Neuronal stem cell (in vitro differentiated cells): ENCODE data around the gene DOCK11.
A peak's percentile ranks its signal among the peaks of the same experiment; 100 is the strongest.

Experiments
- DNase-seq: peaks from one replicate; pipeline ENCODE4 v3.0.0-alpha.2; 2013; ENCODE audit warnings: low spot score
- H2AFZ ChIP-seq: one replicate; pipeline ENCODE4 v1.6.1; 2013; ENCODE audit warnings: mild to moderate bottlenecking, low read length, inconsistent platforms
- H2AK5ac ChIP-seq: 2 replicates; pipeline ENCODE4 v1.6.1; 2013; ENCODE audit warnings: low read depth, mild to moderate bottlenecking, inconsistent platforms, low read length, moderate library complexity, mixed read lengths
- H2BK120ac ChIP-seq: 2 replicates; pipeline ENCODE4 v1.6.1; 2013; ENCODE audit warnings: low read depth, mild to moderate bottlenecking, inconsistent platforms, low read length, moderate library complexity, mixed read lengths
- H2BK12ac ChIP-seq: one replicate; pipeline ENCODE4 v1.6.1; 2013; ENCODE audit warnings: low read length, inconsistent platforms
- H2BK15ac ChIP-seq: 2 replicates; pipeline ENCODE4 v1.6.1; 2013; ENCODE audit warnings: mild to moderate bottlenecking, low read length, inconsistent platforms, mixed read lengths
- H2BK5ac ChIP-seq: one replicate; pipeline ENCODE4 v1.6.1; 2013; ENCODE audit warnings: inconsistent platforms, mild to moderate bottlenecking, low read length, moderate library complexity
- H3K14ac ChIP-seq: one replicate; pipeline ENCODE4 v1.6.1; 2013; ENCODE audit warnings: low read length, inconsistent platforms
- H3K18ac ChIP-seq: 2 replicates; pipeline ENCODE4 v1.6.1; 2013; ENCODE audit warnings: low read length, inconsistent platforms
- H3K23ac ChIP-seq: 2 replicates; pipeline ENCODE4 v1.6.1; 2013; ENCODE audit warnings: low read depth, mild to moderate bottlenecking, mixed read lengths, low read length, inconsistent platforms; ENCODE audit not compliant: poor library complexity
- H3K27ac ChIP-seq: replicated peaks from 3 replicates; pipeline ENCODE4 v1.5.1; 2013; ENCODE audit warnings: low read length, inconsistent platforms
- H3K27me3 ChIP-seq, 3 experiments: 2 replicates each; pipeline ENCODE4 v1.6.1; 2013; ENCODE audit warnings: low read length in 3 of 3, mild to moderate bottlenecking in 2 of 3, inconsistent platforms in 1 of 3, low read depth in 1 of 3, mixed read lengths in 1 of 3, moderate library complexity in 1 of 3; ENCODE audit not compliant: control insufficient read depth in 3 of 3, insufficient read depth in 3 of 3
- H3K36me3 ChIP-seq, 2 donors: replicated peaks in 1 of 2; 2 replicates each; pipeline ENCODE4 v1.6.1; 2013; ENCODE audit warnings: low read length in 2 of 2; ENCODE audit not compliant: control insufficient read depth in 2 of 2, insufficient read depth in 2 of 2
- H3K4ac ChIP-seq: 2 replicates; pipeline ENCODE4 v1.6.1; 2013; ENCODE audit warnings: inconsistent platforms, mild to moderate bottlenecking, low read length, moderate library complexity
- H3K4me1 ChIP-seq, 2 donors: 1 replicate in 1 of 2; 2 replicates in 1 of 2; pipeline ENCODE4 v1.6.1; 2013; ENCODE audit warnings: low read length in 2 of 2, low read depth in 1 of 2; ENCODE audit not compliant: control insufficient read depth in 2 of 2, insufficient read depth in 1 of 2
- H3K4me2 ChIP-seq: one replicate; pipeline ENCODE4 v1.6.1; 2013; ENCODE audit warnings: mild to moderate bottlenecking, low read length, inconsistent platforms; ENCODE audit not compliant: insufficient read depth, poor library complexity, severe bottlenecking
- H3K4me3 ChIP-seq, 2 donors: 2 replicates each; pipeline ENCODE4 v1.5.1; 2013; ENCODE audit warnings: low read length in 2 of 2, mild to moderate bottlenecking in 2 of 2, inconsistent platforms in 1 of 2, moderate library complexity in 1 of 2
- H3K79me1 ChIP-seq: one replicate; pipeline ENCODE4 v1.6.1; 2013; ENCODE audit warnings: low read depth, mild to moderate bottlenecking, inconsistent platforms, low read length, moderate library complexity
- H3K9ac ChIP-seq: one replicate; pipeline ENCODE4 v1.6.1; 2013; ENCODE audit warnings: mild to moderate bottlenecking, low read depth, low read length, inconsistent platforms; ENCODE audit not compliant: poor library complexity
- H3K9me3 ChIP-seq, 2 donors: replicated peaks in 1 of 2; 2 replicates each; pipeline versions ENCODE3 to v1.6.1; 2013; ENCODE audit warnings: low read length in 2 of 2, mild to moderate bottlenecking in 2 of 2, inconsistent platforms in 1 of 2, low read depth in 1 of 2, mixed read lengths in 1 of 2, moderate library complexity in 1 of 2; ENCODE audit not compliant: control insufficient read depth in 2 of 2, insufficient read depth in 1 of 2
- H4K8ac ChIP-seq: one replicate; pipeline ENCODE4 v1.6.1; 2013; ENCODE audit warnings: low read depth, mild to moderate bottlenecking, inconsistent platforms, low read length, moderate library complexity
- H4K91ac ChIP-seq: one replicate; pipeline ENCODE4 v1.6.1; 2013; ENCODE audit warnings: low read length, low read depth, mild to moderate bottlenecking, inconsistent platforms; ENCODE audit not compliant: poor library complexity
- WGBS, 2 donors: extraction: QIAGEN DNeasy Blood & Tissue Kit; methylation state at CpG; one replicate each; pipeline ENCODE4 v1.1.7; 2013; ENCODE audit warnings: missing lambda C conversion rate in 2 of 2, mixed read lengths in 1 of 2; ENCODE audit not compliant: insufficient read length in 2 of 2, insufficient replicate concordance in 1 of 2; ENCODE audit errors: extremely low coverage in 2 of 2; 5-methylcytosine and 5-hydroxymethylcytosine counted together

DOCK11 gene

DNA sequence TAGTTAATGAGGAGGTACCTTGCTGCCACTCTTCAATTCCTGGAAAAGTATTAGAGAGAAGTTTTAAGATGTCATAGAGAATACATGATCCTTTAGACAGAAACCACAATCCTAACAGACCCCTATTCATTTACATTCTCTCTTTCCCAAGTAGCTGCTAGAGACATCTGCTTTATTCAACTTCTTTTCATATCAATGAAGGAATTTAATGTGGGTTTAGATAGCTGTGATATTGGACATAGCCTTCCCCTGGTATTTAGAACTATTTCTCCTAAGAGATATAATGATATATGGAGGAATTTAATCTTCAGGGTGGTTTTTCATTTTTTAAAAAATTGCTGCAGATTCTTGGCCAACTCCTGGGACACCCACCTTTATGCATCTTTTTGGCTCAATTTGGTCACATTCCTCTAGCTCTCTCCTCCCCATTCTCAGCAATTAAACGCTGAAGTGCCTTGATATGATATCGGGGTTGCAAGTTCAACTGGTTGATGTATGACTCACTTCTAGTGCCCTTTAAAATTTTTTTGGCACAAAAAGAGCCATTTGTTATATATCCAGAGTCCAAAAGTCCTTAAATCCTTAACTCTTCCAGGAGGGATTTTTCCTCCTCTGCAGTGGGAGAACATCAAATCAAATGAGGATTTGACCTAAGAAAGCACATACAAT, 57.6 kb downstream of the DOCK11 start:
- no peaks in the 10 kb centered on the region for H3K9me3 ChIP-seq
- H2AK5ac ChIP-seq, result no peak overlapping the region
- no peak overlapping the region for H3K4me2 ChIP-seq
- no peak overlapping the region for H4K8ac ChIP-seq
- H2AFZ ChIP-seq, result no peak overlapping the region
- H3K9ac ChIP-seq, result no peak overlapping the region
- H3K36me3 ChIP-seq, result peaks cover 0 to 2% of the 10 kb centered on the region in 2 donors
- no peak overlapping the region for H3K23ac ChIP-seq
- no peak overlapping the region for H3K4me3 ChIP-seq
- no peak overlapping the region for H2BK15ac ChIP-seq
- no peak overlapping the region for H2BK12ac ChIP-seq
- H2BK5ac ChIP-seq, result no peak overlapping the region
- H3K4ac ChIP-seq, result no peak overlapping the region
- H3K27ac ChIP-seq, result no peak overlapping the region
- no peaks in the 10 kb centered on the region for H3K79me1 ChIP-seq
- H3K18ac ChIP-seq, result no peak overlapping the region
- no CpG with 5 or more reads among the region's 2 CpGs for WGBS, 2 donors
- no peak overlapping the region for H2BK120ac ChIP-seq
- H3K4me1 ChIP-seq, result no peaks in the 10 kb centered on the region
- H3K27me3 ChIP-seq, result no peaks in the 10 kb centered on the region
- no peak for DNase-seq
- no peak overlapping the region for H4K91ac ChIP-seq
- no peak overlapping the region for H3K14ac ChIP-seq

DNA sequence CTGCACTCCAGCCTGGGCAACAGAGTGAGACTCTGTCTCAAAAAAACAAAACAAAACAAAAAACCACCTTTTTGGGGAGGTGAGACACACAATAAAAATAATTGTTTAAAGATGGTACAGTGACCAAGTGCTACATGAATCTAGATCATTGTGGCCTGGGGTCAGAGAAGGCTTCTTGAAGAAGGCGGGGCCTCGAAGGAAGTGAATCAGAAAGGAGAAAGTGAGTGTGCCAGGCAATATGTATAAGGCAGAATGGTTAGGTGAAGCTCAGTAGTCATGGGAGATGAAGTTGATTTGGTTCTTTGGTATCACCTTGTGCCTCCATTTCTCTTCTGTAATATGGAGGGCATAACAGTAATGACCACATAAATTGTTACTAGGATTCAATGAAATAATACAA, 58.9 kb downstream of the DOCK11 start:
- no peaks in the 10 kb centered on the region for H3K36me3 ChIP-seq
- H3K23ac ChIP-seq, result no peak overlapping the region
- no peaks in the 10 kb centered on the region for H3K79me1 ChIP-seq
- no peak overlapping the region for H4K8ac ChIP-seq
- no peaks in the 10 kb centered on the region for H3K27me3 ChIP-seq
- H2BK5ac ChIP-seq, result no peak overlapping the region
- no peak overlapping the region for H3K18ac ChIP-seq
- no peak overlapping the region for H2BK120ac ChIP-seq
- no peak overlapping the region for H2BK15ac ChIP-seq
- no peak overlapping the region for H3K4ac ChIP-seq
- whole genome bisulfite sequencing, 2 donors, result no CpG with 5 or more reads among the region's 2 CpGs
- no peaks in the 10 kb centered on the region for H3K4me1 ChIP-seq
- H2AK5ac ChIP-seq, result no peak overlapping the region
- no peak overlapping the region for H3K4me2 ChIP-seq
- no peak overlapping the region for H3K27ac ChIP-seq
- no peak overlapping the region for H4K91ac ChIP-seq
- H3K9ac ChIP-seq, result no peak overlapping the region
- no peak overlapping the region for H3K14ac ChIP-seq
- no peak overlapping the region for H2BK12ac ChIP-seq
- no peak for DNase-seq
- H3K9me3 ChIP-seq, result no peaks in the 10 kb centered on the region
- H2AFZ ChIP-seq, result no peak overlapping the region
- H3K4me3 ChIP-seq, result no peak overlapping the region

DNA sequence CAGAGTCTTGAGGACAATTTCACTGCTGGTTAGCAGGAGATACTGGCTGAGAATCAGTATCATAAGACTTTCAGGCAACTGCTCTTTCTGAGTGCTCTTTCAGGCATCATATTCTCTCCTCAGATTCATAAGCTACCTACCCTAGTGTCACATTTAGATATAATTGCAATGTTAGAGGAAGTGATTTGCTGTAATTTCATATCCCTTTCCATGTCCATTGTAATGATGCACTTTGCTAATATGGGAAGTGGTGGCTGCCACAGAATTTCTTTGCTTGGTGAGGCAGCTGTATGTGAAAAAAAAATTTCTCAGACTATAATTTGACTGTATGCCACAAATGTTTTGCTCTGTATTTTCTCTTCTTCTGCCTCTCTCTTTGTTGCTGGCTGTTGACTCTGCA, 63.3 kb downstream of the DOCK11 start:
- Histone ChIP-seq H3K9me3 (no peaks in the 10 kb centered on the region), H3K4me3 (no peak overlapping the region), H2AFZ (no peak overlapping the region), H4K8ac (no peak overlapping the region), H3K4me1 (no peaks in the 10 kb centered on the region), H3K27ac (no peak overlapping the region), H3K27me3 (no peaks in the 10 kb centered on the region), H2BK5ac (no peak overlapping the region), H3K4me2 (no peak overlapping the region), H3K4ac (no peak overlapping the region), H3K14ac (no peak overlapping the region), H4K91ac (no peak overlapping the region), H2BK12ac (no peak overlapping the region), H3K18ac (no peak overlapping the region), H3K36me3 (no peaks in the 10 kb centered on the region), H3K79me1 (no peaks in the 10 kb centered on the region), H3K23ac (no peak overlapping the region), H2AK5ac (no peak overlapping the region), H2BK15ac (no peak overlapping the region), H3K9ac (no peak overlapping the region), H2BK120ac (no peak overlapping the region)
- no peak for DNase-seq

DNA sequence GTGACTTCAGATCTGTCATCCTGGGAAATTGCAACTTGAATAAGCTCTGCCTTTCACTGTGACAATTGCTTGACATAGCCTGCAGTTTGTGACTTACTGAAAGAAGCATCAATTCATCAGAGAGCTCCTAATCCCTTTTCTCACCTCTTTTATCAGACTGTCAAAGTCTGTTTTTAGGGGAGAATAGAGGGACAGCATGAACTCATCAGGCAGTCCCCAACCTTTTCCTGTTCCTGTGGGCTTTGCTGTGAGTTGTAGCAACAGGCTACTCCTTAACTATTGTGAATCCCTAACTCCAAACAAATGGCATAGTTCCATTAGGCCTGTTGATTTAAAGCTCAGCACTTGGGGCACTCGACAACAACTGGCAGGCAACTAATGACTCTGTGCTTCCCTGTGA, 64.9 kb downstream of the DOCK11 start:
- no peak overlapping the region for H3K4me2 ChIP-seq
- peak; percentile 51 for DNase-seq
- no peak overlapping the region for H2BK15ac ChIP-seq
- H3K23ac ChIP-seq, result no peak overlapping the region
- H2BK5ac ChIP-seq, result no peak overlapping the region
- H3K79me1 ChIP-seq, result no peaks in the 10 kb centered on the region
- no CpG with 5 or more reads among the region's 1 CpG for WGBS, 2 donors
- no peak overlapping the region for H3K9ac ChIP-seq
- no peaks in the 10 kb centered on the region for H3K9me3 ChIP-seq
- H3K4me1 ChIP-seq, result no peaks in the 10 kb centered on the region
- no peak overlapping the region for H3K4me3 ChIP-seq
- no peaks in the 10 kb centered on the region for H3K27me3 ChIP-seq
- peak overlapping the region; percentile 40 for H3K27ac ChIP-seq
- no peak overlapping the region for H3K4ac ChIP-seq
- no peak overlapping the region for H4K8ac ChIP-seq
- no peak overlapping the region for H4K91ac ChIP-seq
- H2AK5ac ChIP-seq, result no peak overlapping the region
- H3K14ac ChIP-seq, result no peak overlapping the region
- H3K36me3 ChIP-seq, result no peaks in the 10 kb centered on the region
- H2AFZ ChIP-seq, result no peak overlapping the region
- no peak overlapping the region for H3K18ac ChIP-seq
- H2BK12ac ChIP-seq, result no peak overlapping the region
- H2BK120ac ChIP-seq, result no peak overlapping the region
